ENCODE results near the gene CAB39L. TPM values are rescaled to one million over a fixed set of nuclear protein-coding genes. Genes with fewer than 3 reads are reported as not detected.
"Not testable (repeated sequence)": the region's sequence is repeated elsewhere in the genome, so short reads cannot be mapped to it uniquely, and the experiment has no call there.

The CAB39L gene
- total RNA-seq, 1 donor from 2014 or later, result 3.8 TPM

DNA sequence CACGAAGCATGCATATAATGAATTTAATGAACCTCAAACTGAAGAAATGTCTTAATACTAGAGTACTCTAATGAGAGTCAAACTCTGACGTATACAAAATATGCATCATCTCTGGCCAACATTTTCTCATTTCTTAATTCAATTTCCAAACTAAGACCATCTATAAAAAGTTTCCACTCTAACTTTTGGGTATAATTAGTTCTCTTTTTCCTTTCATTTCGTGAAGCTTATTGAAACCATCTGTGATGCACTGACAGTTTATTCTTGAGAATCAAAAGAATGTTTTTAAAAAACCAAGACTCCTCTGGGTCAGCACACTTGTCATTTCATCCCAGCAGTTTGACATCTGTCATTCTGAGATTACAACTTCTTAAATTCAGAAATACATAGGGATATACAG is 90.0 kb downstream of the CAB39L start:
- intact Hi-C loops (cut with micrococcal nuclease), result no loop called here

DNA sequence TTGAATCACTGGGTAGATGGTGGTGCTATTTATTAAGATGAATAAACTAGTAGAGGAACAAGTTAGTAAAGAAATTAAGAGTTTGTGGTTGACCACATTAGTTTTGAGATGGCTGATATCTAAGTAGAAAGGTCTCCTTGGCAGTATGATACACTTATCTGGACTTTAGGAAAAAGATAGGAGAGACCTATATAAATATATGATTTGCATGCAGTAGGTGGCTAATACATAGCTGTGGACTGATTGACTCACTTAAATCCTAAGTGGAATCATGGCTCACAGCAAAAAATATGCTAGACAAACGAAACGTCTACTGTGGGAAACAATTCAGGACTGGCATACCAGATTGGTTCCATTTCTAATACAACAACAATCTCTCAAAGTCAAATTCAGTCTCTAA is 92.0 kb downstream of the CAB39L start:
- intact Hi-C loops (cut with micrococcal nuclease), result no loop called here

DNA sequence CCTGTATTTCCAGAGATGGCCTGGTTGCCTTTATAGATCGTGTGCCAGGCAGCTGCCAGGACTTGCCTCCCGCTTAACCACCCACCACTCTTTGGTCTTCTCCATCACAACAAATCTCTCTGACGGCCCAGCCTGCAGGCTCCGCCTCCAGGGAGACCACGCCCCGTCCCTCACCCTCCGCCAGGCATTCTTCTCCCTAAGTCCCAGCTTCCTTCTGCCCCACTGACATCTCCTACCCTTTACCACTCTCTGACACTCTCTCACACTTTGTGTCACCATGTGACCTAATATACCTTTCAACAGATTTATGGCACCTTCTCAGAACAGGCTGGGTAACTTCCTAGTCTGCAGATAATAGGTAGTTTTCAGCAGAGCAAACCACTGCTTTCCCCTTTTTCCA is 95.1 kb downstream of the CAB39L start:
- intact Hi-C loops (cut with micrococcal nuclease), result no loop called here

DNA sequence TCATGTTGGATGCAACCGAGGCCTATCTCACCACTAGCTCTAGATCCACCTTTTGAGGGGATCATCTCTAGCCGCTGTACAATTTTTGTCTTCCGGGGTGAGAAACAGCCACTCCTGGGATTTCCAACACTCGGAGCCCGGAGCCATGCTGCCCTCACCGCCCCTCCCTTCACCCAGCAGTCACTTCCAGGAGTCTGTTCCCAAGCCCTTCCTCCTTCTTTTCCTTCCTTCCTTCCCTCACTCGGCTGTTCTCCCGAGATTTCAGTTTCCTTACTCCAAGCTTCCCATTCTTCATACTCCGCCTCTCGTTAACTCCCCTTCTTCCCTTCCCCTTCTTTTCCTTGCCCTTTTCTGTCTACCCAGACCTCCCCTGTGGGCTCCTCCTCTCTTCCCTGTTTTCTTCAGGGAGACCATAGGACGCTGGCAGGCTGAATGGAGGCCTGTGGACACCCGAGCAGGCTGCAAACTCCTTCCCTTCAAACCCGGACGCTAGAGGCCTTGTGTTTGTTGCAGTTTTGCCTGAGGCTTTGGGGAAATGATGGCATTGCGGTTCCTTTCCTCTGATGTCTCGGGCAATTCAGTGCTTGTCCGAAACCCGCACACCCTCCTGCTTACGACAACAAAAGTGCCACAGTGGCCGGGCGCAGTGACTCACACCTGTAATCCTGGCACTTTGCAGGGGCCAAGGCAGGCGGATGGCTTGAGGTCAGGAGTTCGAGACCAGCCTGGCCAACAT is 96.0 kb downstream of the CAB39L start:
- intact Hi-C loops (cut with micrococcal nuclease), result no loop called here

DNA sequence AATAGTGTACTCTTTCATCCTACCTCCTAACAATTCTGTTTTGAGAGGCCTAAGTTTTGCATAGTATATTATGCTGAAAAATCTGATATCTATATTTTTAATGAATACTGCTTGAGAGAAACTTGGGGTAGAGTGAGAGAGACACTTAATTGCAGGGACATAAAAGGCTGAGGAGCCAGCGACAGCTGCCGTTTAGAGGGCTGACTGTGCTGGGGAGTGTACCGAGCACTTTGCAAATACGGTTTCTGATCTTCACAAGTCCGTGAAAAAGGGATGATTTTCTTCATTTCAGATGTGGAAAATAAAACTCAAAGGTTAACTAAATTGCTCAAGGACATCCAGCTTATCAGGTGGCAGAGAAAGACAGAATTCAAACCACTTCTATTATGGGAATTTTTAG is 97.4 kb downstream of the CAB39L start:
- intact Hi-C loops (cut with micrococcal nuclease), result no loop called here

DNA sequence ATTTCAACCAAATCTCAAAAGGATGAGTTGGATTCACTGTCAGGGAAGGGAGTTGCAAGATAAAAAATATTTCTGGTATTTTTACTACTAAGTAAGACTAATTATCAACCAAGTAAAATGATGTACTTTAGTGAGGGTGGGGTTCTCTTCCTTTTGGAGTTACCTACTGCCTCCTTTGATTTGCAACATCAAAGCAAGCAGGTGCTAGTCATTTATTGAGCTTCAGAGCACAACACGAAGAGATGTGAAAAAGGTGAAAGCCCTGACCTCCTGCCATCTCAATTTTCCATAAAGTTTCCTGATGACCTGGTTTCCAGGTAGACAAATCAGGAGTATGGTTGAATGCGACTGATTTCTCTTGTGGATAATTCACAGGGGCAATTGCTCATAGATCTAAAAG is 100.1 kb downstream of the CAB39L start:
- intact Hi-C loops (cut with micrococcal nuclease), result no loop called here

DNA sequence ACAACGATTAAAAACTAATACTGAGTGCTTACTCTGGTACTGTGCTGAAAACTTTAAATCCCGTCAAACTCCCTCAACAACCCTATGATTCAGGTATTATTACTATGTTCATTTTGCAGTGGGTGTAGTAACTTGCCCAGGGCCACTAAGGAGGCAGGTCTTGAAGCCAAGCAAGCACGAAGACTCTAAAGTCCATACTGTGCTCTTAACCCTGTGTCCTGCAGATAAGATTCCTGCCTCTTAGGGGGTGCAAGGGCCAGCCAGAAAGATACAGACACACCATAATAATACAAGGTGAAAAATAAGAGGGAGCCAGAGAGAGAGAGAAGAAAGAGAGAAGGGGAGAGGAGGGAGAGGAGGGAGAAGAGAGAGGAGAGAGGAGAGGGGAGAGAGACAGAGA is 100.6 kb downstream of the CAB39L start:
- intact Hi-C loops (cut with micrococcal nuclease), result no loop called here

DNA sequence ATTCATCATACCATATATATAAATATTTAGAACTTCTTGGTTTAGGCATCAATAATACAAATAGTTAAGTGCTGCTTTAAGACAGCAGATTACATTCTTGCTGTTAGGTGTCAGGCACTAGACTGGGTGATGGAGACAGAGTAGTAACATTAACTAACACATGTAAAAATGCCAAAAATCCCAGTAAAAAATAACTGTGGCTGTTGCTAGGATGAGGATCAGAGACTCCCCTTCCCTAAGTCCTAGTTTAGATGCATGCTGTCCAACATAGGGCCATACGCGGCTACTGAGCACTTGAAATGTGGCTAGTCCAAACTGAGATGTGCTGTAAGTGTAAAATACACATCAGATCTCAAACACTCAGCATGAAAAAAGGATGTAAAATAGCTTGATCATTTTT is 101.4 kb downstream of the CAB39L start:
- intact Hi-C loops (cut with micrococcal nuclease), result no loop called here

DNA sequence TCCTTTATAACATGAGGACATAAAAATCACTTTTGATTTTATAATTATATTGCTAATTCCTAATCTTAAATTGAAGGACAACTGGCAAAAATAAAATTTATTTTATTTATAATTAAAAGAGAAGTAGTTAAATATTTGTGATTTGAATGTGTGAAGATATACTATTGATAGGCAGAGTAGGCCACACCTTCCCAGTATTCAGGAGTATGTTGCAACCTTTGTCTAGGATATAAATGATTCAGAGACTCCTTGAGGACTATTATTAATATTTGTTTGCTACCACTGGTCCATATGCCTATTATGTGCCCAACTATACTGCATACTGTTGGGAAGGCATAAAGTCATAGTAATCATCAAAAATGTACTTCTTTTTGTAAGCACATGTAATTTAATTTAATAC is 101.9 kb downstream of the CAB39L start:
- intact Hi-C loops (cut with micrococcal nuclease), result no loop called here

DNA sequence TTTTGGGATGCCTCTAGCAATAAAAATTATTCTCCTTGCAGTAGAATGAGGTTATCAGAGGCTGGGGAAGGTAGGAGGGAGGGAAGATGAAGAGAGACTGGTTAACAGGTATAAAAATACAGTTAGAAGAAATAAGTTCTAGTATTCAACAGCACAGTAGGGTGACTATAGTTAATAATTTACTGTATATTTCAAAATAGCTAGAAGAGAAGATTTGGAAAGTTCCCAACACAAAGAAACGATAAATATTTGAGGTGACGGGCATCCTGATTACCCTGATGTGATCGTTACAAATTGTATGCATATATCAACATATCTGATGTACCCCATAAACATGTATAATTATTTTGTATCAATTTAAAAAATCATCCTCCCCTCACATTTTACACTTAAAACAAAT is 102.3 kb downstream of the CAB39L start:
- intact Hi-C loops (cut with micrococcal nuclease), result no loop called here

DNA sequence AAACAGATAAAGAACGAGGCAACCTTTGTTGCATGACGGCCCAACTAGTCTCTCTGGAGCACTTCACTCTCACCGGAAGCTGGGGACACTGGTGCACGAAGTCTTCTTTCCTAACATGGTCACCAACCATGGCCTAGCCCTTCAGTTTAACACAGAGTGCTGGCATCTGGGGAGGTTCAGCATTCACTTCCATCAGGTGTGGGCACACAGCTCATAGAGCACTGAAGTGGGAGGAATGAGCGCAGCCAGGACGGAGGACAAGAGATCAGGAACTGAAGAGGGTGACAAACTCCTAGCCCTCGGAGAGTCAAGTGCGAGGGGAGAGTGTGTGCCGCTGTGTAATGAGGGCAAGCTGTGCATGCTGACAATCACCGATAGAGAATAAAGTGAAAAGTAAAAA is 103.7 kb downstream of the CAB39L start:
- intact Hi-C loops (cut with micrococcal nuclease), result no loop called here

DNA sequence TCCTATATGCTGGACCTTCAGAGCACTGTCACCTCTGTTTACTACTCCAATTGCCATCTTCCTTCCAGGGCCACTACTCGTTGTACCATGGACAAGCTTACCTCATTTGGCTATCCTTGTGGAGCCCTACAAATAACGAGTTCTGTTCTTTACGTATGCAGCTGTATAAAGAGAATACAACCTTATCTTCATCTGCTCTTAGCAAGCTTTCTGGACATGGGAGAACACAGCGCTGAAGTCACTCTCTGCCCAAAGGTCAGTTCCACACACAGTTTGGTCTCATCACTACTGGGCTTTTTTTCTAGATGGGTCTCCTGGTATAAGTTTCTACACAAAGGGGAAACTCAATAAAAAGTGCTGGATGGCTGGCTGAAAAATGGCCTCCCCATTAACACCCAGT is 107.2 kb downstream of the CAB39L start:
- intact Hi-C loops (cut with micrococcal nuclease), result no loop called here

DNA sequence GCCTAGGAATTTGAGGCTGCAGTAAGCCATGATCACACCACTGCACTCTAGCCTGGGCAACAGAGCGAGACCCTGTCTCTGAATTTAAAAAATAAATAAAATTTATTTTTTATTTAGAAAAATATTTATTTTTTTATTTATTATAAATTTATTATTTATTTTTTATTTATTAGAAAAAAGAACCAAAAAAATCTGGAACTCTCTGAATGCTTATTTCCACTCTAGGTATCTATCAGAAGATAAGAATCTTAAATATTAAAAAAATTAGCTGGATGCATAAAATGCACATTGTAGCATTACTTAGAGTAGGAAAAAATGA is 113.4 kb downstream of the CAB39L start:
- intact Hi-C loops (cut with micrococcal nuclease), result no loop called here

DNA sequence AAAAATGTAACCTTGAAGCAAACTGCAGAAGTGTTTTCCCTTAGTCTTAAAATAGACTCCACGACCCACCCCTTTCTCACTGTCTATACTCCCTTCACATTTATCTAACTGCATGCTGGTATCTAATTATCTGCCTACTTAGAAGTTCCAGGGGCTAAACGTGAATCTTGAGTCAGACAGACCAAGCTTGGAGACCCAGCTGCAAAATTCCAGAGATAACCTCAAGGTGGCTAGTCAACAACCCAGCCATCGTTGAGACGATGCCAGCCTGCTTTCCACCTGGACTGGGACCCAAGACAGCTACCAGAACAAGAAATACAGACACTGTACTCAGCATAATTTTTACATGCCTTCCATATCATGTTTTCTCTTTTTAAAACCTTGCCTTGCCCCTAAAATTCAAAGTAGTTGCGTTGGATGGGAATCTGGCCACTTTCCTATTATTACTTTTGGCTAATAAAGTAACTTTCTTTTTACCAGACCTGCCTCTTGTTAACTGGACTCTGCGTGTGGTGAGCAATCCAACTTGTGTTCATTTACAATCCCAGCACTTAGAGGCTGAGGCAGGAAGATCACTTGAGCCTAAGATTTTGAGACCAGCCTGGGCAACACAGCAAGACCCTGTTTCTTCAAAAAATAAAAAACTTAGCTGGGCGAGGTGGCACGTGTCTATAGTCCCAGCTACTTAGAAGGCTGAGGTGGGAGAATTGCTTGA is 113.9 kb downstream of the CAB39L start:
- intact Hi-C loops (cut with micrococcal nuclease), result no loop called here

DNA sequence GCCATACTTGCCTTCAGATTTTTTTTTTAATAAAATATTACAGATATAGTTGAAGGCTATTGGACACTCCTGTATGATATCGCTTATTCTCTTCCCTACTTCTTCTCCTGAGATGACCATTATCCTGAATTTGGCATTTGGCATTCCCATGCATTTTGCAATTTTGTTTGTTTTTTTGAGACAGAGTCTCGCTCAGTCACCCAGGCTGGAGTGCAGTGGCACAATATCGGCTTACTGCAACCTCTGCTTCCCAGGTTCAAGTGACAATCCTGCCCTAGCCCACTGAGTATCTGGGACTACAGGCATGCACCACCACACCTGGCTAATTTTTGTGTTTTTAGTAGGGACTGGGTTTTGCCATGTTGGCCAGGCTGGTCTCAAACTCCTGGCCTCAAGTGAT is 116.7 kb downstream of the CAB39L start:
- intact Hi-C loops (cut with micrococcal nuclease), result not testable (repeated sequence)

DNA sequence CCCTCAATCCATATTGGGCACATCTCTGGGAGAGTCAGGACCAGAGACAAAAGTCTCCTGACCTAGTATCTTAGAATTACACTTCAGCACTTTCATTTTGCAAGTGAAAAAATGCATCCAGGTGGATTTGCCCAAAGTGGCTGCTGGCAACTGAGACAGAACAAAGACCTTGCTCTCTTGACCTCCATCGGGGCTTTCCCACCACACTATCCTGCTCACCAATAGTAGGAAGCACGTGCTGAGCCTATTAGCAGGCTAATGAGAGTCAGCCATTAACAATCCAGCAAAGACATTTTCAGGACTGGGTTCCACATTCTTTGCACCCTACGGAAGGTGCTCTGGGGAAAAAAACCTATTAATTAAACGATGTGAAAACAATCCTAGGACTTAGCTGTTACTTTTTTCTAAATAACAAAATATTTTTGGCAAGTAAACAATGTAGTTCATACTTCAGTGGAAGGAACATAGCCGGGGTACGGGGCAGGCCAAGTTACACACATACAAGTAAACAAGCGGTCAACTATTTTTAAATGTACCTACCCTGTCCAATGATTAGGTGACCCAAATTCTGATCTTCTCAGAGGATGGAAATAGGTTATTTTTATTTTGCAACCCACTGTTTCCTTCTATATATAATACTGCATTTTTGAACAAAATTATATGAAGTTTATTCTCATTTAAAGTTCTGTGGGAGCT is 117.5 kb downstream of the CAB39L start:
- intact Hi-C loops (cut with micrococcal nuclease), result no loop called here

DNA sequence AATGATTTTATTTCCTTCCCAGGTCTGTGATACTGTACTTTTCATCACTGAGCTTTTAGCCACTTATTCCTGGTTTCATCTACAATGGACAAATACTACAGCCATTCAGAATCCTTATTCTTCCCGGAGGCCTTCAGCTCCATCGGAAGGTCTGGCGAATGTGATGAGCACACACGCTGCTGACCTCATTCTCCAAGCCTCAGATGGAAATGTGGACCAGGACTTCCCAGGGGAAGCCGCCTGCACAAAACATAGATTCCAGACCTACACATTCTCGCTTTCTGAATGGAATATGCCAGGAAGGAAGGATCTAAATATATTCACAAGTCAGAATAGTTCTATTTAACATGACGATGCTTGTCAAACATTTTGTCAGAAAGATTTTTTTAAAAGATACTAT is 120.5 kb downstream of the CAB39L start:
- intact Hi-C loops (cut with micrococcal nuclease), result no loop called here

DNA sequence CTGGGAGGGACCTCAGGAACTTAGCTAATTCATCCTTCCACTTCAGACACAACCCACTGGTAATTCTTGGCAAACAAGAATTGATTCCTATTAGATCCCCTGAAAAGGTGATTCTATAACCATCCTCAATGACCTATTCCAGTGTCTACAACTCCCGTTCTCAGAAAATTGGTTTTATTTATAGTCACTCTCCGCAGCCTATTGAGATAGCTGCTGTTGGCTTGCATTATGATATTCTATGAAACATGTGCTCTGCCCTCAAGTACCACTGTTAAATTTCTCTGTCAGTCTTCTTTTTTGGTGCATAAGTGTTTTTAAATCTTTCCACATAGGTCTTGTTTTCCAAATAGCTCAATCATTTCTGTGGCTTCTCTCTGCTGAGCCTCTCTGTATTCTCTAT is 121.2 kb downstream of the CAB39L start:
- intact Hi-C loops (cut with micrococcal nuclease), result no loop called here

DNA sequence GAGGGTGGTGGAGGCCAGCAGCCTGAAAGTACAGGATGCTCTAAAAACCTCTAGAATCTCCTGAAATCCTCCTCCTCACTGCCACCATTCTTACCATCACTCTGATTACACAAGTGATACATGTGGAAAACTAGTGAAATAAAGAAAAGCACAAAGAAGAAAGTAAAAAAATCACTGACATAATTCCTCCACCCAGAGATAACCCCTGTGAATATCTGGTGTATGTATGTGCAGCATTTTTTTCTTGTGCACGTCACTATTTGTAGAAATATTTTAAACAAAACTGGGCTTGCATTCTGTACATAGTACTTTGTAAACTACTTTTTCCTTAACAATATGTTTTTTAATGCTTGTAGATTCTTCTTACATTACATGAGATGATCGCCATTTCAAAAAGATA is 122.9 kb downstream of the CAB39L start:
- intact Hi-C loops (cut with micrococcal nuclease), result no loop called here

DNA sequence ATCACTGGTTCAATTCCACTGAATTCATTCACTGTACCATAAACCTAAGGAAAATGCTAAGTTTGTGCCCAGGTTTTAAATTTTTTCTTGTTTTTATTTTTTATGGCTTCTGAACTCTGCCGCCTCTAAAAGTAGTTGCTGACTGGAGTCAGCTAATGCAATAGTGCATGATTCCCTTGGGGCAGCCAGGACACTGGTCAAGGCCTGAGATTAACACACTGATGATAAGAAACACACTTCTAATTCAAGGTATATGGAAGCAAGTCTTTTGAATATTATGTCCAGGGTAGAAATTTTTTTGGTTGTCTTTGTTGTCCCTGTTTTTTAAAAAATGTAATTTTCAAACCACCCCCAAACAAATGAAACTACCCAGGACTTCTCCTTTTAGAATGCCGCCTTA is 123.9 kb downstream of the CAB39L start:
- intact Hi-C loops (cut with micrococcal nuclease), result no loop called here

DNA sequence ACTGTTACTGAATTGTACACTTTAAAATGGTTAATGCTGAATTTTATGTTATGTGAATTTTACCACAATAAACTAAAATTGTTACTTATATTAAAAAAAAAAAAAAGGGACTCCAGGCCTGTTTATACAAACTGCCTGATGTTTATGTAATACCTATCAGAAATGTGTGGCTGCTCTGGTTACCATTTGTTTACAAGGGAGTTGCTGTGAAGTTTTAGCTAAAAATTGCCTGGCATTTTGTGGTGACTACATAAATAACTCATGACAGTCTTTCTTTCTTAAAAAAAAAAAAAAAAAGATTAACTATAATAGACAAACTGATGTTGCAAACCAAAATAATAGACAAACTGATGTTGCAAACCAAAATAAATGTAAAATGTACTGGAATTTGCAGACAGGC is 124.3 kb downstream of the CAB39L start:
- intact Hi-C loops (cut with micrococcal nuclease), result no loop called here

DNA sequence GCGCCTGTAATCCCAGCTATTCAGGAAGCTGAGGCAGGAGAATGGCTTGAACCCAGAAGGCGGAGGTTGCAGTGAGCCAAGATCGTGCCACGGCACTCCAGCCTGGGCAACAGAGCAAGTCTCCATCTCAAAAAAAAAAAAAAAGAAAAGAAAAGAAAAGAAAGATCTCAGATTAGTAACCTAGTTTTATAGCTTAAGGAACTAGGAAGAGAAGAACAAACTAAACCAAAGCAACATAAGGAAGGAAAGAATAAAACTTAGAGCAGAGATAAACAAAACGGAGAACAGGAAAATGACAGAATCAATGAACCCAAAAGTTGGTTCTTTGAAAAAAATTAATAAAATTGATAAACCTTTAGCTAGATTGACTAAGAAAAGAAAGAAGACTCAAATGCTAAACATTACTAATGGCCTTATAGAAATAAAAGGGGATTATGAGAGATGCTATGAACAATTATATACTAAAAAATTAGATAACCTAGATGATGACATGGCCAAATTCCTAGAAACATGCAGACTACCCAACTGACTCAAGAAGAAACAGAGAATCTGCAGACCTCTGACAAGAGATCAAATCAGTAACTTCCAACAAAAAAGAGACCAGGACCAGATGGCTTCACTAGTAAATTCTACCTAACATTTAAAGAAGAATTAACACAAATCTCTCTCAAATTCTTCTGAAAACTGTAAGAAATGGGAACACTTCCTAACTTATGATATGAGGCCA is 127.9 kb downstream of the CAB39L start:
- intact Hi-C loops (cut with micrococcal nuclease), result no loop called here

All from T-helper 1 cell treated with Interleukin-12 subunit alpha and Interleukin-12 subunit beta and Interleukin-4 antibody, amounts not matched to agents 30 ng/mL and 1 ng/mL, for 36 hours (primary cell).